Astrocyte of the spinal cord (primary cell): Measurements from ENCODE around the gene INAFM2.

Experiments
- DNase-seq: peaks from one replicate; pipeline ENCODE4 v3.0.0; 2011; ENCODE audit warnings: low read depth, low spot score
- H3K4me3 ChIP-seq: 2 replicates; pipeline ENCODE4 v1.5.1; 2011; ENCODE audit warnings: low read depth, mild to moderate bottlenecking, low read length, moderate library complexity
- CTCF ChIP-seq: IDR thresholded peaks from 2 replicates; pipeline ENCODE4 v1.5.1; 2012; ENCODE audit warnings: low read depth, mild to moderate bottlenecking, low read length, inconsistent platforms
- in situ Hi-C: cut with HindIII; loops from 2 replicates; pipeline ENCODE4 v1.10.0; 2017; ENCODE audit warnings: low sequenced_read_pairs

The INAFM2 gene

GRCh38 chr15:40282147-40282868 lies 41.2 kb upstream of the INAFM2 start:
- no peak for DNase-seq
- in situ Hi-C loops, result loop anchor here (25.0 kb wide), 1 partner anchor 130 kb away; the partner anchor contains the start of gene IVD
- peak overlapping the region; percentile 15 for H3K4me3 ChIP-seq
- peak; percentile 33 for TF ChIP-seq CTCF

GRCh38 chr15:40282869-40283614 lies 40.5 kb upstream of the INAFM2 start, which contains the start of gene ANKRD63:
TSS of gene ANKRD63 (minus strand) at chr15:40283064. CDS start at chr15:40282586, 478 bp downstream.
- no peak for TF ChIP-seq CTCF
- in situ Hi-C loops, result loop anchor here (25.0 kb wide), 1 partner anchor 129 kb away; the partner anchor contains the start of gene IVD
- DNase-seq, result no peak
- H3K4me3 ChIP-seq, result peak within 1 kb of the TSS; percentile 15

DNA sequence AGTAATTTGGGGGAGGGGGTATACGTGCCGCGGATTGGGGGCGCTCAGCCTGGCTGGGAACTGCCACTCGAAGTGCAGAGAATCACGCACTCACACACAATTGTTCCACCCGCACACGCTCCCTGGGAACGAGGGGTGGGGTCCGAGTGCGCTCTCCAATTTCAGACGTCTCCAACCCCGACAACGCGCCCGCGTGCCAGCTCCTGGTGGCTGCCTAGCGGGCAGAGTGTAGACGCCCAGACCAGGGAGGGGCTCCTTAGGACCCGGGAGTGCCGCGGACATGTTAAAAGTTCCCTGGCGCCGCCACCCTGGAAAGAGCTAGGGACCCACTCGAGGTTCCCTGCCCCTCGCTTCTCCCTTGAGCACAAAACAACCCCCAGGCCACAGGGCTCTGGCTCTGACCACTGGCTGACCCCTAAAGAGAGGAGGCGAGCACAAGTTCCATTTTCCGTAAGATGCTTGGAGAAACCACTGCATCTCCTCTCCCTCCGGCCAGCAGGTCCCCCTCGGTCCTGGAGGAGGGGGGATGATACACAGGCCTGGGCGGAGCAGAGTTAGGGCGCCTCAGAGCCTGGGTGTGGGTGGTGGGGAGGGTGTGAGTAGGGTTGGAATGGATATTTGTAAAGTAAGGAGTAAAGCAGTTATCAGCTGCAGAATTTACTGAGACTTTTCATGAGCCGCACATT lies 39.7 kb upstream of the INAFM2 start:
- TF ChIP-seq CTCF, result no peak
- in situ Hi-C loops, result loop anchor here (25.0 kb wide), 1 partner anchor 129 kb away; the partner anchor contains the start of gene IVD

GRCh38 chr15:40285151-40285550 lies 38.3 kb upstream of the INAFM2 start:
- no peak for TF ChIP-seq CTCF
- DNase-seq, result peak; percentile 29
- in situ Hi-C loops, result loop anchor here (25.0 kb wide), 1 partner anchor 127 kb away; the partner anchor contains the start of gene IVD
- H3K4me3 ChIP-seq, result no peak overlapping the region

More for the DNA sequence above, 39.7 kb upstream of the INAFM2 start:
- H3K4me3 ChIP-seq, result no peak overlapping the region
- DNase-seq, result no peak

GRCh38 chr15:40285554-40286011 lies 37.9 kb upstream of the INAFM2 start:
- no peak for DNase-seq
- in situ Hi-C loops, result loop anchor here (25.0 kb wide), 1 partner anchor 127 kb away; the partner anchor contains the start of gene IVD
- no peak for TF ChIP-seq CTCF
- no peak overlapping the region for H3K4me3 ChIP-seq

DNA sequence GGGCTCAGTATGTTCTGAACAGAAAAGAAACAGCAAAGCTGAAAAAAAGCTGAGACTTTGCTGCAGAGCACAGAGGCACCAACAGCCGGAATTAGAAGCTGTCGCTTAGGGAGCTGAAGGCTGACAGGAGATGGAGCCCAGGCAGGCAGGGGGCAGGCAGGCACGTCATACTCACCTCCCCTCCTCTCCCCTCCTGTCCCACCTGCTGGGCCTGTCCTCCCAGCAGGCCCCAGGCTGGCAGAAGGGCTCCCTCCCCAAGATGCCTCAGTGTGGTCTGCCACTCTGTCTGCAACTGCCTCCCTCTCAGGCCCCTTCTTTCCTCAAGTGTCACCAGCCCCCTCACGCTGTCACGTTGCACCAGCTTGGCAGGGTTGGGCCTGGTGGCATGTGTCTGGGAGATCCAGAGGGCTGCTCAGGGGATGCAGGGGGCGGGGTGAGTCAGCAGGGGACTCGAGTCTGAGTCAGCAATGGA lies 37.4 kb upstream of the INAFM2 start:
- H3K4me3 ChIP-seq, result no peak overlapping the region
- in situ Hi-C loops, result loop anchor here (25.0 kb wide), 1 partner anchor 126 kb away; the partner anchor contains the start of gene IVD

More for the DNA sequence above, 37.4 kb upstream of the INAFM2 start:
- TF ChIP-seq CTCF, result no peak
- DNase-seq, result no peak
